Stimulated activated CD8-positive, alpha-beta memory T cell treated with anti-CD3 and anti-CD28 coated beads, Interleukin-15, amount 100 ng/mL, for 4 hours (primary cell): Measurements from ENCODE around the gene SNRNP27.
"Not testable (repeated sequence)": the region's sequence is repeated elsewhere in the genome, so short reads cannot be mapped to it uniquely, and the experiment has no call there.

Source experiments
- DNase-seq, 2 donors: peaks; one replicate each; pipeline ENCODE4 v3.0.0-alpha.2; 2020; ENCODE audit warnings: low read depth in 2 of 2

The SNRNP27 gene, protein sequence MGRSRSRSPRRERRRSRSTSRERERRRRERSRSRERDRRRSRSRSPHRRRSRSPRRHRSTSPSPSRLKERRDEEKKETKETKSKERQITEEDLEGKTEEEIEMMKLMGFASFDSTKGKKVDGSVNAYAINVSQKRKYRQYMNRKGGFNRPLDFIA

DNA sequence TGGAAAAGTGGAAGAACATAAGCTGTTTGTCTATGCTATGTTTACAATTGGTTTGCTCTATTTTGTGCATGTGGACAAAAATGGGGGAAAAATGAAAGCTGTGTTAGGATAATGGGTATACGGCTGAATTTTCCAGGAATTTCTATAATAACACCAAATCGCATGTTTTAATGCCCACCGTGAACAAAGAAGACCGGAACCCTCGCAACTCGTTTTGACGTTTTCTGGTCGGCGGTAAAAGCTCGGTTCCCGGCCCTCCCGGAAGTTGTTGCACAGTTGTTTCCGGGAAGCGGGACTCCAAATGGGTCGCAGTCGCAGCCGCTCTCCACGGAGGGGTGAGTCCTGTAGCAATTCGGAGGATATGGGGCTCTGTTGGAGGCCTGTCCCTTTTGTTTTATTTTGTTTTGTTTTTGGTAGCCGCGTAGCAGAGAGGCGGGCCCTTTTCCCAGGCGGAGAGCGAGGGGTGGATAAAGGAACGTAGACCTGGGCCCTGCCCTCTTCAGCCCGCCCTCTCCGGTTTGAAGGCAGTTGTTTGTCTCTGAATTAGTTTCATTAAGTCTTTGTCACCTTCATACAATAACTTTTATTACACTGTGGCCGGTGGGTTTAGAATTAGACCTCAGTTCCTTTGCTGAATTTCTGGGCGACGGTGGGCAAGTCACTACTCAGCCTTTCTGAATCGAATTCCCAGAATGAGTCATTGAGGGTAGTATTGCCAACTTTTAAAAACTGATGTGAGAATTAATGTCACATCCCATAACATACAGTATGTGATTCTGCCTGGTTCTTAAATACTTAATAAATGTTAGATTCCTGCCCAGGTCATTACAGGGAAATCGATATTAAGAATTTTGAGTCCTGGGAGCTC lies at the start of gene SNRNP27:
SNRNP27 (plus strand) TSS at position 273 of the 868 bp plus-strand sequence; CDS start at position 302, 29 bp downstream.
- peak; percentile 63 for DNase-seq

DNA sequence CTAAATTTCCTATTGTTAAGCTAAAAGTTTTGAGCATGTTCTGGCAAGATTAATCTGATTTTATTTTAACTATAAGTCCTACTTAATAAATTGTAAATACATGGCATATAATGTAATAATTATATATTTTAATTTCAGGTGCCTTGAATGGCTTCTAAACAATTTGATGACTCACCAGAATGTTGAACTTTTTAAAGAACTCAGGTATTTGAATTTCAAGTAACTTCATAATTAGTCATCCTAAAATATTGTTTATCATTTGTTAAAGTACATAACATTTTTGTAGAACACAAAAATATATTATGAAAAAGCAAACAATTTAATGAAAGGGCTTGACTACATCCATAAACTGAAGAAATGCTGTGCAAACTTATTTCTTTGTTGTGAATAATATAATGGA lies 49.8 kb upstream of the SNRNP27 start:
- DNase-seq, result no peak

DNA sequence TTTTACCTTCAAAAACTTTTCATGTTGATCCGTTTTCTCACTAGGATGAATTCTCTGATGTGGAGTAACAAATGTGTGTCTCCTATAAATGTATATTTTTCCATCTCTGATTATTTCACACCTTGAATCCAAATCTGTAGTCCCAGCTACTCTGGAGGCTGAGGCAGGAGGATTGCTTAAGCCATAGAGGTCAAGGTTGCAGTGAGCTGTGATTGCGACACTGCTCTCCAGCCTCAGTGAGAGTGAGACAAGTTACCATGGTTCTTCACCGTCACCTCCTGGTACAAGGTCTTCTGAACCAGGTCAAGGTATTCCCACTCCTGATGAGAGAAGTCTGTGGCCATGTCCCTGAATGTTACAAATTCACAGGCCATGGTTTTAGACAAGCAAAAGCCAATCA lies 49.2 kb upstream of the SNRNP27 start:
- no peak for DNase-seq

DNA sequence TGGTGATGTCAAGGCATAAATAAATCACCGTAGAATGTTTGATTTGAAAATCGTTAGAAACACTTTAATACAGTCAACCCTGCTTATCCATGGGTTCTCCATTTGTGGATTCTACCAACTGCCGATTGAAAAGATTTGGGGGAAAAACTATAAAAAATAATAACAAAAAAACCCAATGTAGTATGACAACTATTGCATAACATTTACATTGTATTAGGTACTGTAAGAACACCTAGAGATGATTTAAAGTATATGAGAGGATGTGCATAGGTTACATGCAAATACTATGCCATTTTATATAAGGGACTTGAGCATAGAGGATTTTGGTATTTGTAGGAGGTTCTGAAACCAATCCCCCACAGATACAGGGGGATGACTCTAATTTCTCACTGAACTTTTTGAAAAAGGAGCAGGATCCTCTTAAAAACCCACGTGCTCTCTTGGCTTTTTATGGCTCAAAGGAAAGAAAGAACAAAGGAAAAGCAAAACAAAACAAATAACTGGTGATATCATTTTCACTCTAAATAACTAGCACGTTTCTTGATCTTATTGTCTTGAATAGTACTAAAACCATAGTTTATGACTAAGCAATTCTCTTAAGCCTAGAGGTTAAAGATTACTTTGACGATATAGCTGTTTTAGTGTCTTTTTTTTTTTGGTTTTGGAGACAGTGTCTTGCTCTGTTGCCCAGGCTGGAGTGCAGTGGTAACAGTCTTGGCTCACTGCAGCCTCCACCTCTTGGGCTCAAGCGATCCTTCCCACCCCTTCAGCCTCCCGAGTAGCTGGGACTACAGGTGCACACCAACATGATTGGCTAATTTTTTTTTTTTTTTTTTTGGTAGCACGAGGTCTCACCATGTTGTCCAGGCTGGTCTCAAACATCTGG lies 47.3 kb upstream of the SNRNP27 start:
- no peak for DNase-seq

DNA sequence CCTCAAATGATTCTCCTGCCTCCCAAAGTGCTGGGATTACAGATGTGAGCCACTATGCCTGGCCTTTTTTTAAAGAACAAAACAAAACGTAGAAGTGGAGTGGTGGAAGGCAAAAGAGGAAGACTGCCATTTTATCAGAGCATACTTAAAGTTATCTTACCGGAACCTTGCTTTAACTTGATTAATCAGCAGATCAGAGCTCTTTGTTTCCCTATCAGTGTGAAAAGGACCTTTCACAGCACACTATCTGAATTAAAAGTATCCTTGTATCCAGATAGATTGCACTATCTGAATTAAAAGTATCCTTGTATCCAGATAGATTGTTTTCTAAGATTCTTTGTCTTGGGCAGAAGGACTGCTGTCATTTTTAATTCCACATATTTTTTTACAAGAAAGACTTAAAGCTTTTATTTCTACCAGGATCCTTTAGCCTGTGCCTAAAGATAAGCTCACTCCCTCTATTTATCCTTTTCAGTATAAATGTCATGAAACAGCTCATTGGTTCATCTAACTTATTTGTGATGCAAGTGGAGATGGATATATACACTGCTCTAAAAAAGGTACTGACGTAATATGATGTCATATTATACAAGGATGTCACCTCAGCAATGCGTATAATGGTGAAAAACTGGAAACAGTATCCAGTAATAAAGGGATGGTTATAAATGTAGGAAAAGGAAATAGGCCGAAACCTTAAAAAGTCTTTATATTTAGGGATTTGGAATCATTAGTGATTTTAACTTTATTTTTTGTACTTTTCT lies 46.5 kb upstream of the SNRNP27 start:
- no peak for DNase-seq

DNA sequence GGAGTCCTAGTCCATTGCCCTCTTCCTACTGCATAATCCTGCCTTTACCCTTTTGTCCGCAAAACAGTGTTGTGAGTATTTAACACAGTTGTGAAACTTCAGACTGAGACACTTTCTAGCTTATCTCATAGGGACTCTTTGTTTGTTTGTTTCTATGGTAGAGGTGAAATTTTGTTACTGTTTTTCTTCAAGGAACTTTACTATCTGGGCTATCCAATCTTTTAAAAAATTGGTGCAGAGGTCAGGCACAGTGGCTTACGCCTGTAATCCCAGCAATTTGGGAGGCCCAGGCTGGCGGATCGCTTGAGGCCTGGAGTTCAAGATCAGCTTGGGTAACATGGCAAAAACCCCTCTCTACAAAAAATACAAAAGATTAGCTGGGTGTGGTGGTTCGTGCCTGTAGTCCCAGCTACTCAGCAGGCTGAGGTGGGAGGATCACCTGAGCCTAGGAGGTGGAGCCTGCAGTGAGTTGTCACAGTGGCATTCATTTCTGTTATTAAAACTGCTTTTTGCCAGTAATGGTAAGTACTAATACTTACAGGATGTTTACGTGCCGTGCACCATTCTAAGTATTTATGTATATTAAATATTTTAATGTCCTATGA lies 45.5 kb upstream of the SNRNP27 start:
- DNase-seq, result no peak

DNA sequence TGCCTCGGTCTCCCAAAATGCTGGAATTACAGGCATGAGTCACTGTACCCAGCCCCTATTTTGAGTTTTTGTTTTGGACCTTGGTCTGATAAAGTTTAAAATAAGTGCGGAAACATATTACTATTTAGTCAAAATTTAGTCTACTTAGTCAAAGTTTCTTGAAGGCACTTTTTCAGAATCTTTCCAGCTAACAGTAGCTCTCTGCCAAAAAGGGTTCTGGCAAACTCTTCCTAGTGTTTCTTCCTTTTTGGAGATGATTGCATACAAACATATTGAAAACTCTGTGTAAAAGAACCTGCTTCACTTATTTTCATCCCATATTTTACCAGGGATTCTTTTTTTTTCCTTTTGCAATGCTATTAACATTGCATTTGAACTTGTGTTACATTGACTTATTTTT lies 35.5 kb upstream of the SNRNP27 start:
- DNase-seq, result no peak

DNA sequence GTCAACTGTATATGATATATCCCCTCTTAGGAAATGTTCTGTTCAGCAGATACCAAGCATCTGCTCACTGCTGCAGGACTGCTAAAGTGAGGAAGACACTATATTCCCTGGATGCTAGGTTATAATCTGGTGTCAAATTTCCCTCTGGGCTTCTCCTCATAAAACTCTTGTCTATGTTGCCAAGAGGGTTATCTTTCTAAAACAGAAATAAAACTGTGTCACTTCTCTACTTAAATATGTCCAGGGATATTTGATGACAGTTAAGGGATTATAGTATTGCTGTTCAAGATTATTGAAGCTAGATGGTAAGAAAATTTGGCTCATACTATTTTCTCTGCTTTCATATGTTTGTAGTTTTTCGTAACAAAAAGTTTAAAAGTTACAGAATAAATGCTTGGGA lies 30.5 kb upstream of the SNRNP27 start:
- no peak for DNase-seq

DNA sequence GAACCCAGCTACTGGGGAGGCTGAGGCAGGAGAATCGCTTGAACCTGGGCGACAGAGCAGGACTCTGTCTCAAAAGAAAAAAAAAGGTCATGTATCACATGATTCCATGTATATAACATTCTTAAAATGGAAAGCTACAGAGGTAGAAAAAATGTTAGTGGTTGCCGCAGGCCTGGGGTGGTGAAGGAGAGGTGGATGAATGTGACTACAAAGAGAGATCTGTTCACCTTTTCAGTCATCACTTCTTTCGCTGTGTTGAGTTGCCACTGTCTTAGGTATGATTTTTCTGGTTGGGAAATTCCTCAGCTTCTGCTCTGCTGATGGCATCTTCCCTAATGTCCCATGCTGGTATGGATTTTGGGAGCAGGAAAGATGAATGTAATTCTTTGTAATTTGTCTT lies 5.3 kb upstream of the SNRNP27 start:
- DNase-seq, result no peak

DNA sequence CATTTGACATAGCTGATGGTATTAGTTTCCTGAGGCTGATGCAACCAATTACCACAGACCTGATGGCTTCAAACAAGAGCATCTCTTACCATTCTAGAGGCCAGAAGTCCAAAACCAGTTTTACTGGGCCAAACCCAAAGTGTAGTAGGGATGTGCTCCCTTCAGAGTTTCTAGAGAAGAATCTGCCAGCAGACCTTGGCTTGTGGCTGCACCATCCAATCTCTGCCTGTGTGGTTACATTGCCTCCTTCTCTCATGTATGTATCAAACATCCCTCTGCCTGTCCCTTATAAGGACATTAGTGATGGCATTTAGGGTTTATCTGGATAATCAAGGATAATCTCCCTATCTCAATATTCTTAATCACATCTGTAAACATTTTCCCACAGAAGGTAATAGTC lies 4.5 kb upstream of the SNRNP27 start:
- no peak for DNase-seq

DNA sequence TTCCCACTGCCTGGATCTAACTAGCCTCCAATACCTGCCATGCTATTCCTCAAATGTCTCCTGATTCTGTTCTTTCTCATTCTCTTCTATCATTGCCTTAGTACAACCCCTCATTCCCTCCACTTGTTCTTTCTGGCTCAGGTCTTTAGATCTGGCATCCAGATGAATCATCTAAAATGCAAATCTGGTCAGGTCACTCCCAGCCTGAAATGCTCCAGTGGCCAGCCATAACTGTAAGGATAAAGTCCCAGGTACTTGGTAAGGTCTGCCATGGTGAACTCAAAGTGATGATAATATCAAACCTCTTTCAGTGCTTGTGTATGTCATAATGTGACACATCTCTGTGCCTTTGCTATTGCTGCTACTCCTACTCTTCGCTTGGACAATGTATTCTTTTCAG lies 2.9 kb upstream of the SNRNP27 start:
- DNase-seq, result no peak

DNA sequence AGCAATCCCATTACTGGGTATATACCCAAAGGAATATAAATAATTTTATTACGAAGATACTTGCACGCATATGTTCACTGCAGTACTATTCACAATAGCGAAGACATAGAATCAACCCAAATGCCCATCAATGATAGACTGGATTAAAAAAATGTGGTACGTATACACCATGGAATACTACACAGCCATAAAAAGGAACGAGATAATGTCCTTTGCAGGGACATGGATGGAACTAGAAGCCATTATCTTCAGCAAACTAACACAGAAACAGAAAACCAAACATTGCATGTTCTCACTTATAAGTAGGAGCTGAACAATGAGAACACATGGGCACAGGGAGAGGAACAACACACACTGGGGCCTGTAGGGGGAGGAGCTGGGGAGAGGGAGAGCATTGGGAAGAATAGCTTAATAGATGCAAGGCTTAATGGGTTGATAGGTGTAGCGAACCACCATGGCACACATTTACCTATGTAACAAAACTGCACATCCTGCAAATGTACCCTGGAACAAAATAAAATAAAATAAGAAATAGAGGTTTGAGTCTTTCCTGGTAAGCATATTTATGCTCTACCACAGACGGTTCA lies 825 bp upstream of the SNRNP27 start:
- not testable (repeated sequence) for DNase-seq

DNA sequence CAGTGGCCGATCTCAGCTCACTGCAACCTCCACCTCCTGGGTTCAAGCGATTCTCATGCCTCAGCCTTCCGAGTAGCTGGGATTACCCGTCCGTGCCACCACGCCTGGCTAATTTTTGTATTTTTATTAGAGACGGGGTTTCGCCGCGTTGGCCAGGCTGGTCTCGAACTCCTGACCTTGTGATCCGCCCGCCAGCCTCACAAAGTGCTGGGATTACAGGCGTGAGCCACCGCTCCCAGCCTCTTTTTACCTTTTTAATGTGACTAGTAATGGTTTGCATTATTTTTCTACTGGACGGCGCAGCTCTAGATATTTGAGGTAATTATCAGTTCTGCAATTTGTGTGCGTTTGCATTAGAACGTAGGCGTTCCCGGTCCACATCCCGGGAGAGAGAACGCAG lies 981 bp downstream of the SNRNP27 start:
- not testable (repeated sequence) for DNase-seq

DNA sequence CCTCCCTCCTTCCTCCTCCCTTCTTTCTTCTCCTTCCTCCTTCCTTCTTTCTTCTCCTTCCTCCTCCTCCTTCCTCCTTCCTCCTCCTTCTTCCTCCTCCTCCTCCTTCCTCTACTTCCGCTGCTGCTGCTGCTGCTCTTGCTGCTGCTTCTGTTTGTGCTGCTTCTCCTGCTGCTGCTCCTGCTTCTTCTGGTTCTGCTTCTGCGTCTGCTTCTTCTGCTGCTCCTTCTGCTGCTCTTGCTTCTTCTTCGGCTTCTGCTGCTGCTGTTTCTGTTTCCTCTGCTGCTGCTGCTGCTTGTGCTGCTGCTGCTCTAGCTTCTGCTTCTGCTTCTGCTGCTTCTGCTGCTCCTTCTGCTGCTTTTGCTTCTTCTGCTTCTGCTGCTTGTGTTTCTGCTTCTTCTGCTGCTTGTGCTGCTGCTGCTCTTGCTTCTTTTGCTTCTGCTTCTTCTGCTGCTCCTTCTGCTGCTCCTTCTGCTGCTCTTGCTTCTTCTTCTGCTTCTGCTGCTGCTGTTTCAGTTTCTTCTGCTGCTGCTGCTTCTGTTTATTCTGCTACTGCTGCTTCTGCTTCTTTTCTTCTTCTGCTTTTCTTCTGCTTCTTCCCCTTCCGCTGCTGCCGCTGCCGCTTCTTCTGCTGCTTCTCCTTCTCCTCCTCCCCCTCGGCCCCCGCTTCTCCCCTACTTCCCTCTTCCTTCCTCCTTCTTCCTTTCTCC lies 8.6 kb downstream of the SNRNP27 start:
- no peak for DNase-seq

DNA sequence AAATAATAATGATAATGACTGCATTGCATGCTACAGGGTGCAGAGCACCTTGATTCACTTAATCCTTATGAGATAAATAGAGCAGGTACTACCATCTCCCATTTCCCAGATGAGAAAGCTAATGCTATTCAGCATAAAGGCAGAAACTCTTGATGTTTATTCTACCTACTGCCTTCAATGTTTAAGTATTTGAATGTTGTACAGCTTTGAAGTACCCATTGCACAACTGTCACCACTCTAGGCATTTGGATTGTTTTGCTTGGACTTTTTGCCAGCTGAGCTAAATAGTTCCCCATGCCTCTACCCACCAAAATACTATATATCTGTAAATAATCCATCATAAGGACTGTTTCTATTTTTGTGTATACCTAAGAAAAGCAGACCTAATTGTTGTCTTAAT lies 13.5 kb downstream of the SNRNP27 start:
- no peak for DNase-seq

DNA sequence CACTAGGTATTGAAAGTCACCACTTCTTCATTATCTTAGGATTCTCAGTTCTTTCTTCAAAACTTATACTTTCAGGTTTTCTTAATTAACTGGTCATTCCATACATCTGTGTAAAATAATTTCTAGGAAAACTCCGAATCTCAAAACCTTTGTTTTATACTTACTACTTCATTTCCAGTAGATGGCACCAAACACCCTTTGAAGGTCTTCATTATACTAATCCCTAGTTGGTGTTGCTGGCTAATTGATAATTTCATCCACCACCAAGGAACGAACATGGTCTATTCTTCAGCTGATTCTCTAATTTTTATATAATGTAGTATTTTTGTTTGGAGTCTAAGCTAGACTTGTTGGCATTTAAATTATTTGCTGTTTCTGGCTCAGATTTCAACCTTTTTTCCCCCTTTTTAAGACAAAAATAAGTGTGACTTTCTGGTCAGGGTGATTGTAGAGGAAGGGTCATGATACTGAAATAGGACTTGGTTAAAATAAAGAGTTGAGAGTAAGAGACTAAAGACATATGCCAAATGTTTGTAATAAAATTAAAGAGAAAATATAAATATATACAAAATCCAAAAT lies 18.3 kb downstream of the SNRNP27 start:
- no peak for DNase-seq

DNA sequence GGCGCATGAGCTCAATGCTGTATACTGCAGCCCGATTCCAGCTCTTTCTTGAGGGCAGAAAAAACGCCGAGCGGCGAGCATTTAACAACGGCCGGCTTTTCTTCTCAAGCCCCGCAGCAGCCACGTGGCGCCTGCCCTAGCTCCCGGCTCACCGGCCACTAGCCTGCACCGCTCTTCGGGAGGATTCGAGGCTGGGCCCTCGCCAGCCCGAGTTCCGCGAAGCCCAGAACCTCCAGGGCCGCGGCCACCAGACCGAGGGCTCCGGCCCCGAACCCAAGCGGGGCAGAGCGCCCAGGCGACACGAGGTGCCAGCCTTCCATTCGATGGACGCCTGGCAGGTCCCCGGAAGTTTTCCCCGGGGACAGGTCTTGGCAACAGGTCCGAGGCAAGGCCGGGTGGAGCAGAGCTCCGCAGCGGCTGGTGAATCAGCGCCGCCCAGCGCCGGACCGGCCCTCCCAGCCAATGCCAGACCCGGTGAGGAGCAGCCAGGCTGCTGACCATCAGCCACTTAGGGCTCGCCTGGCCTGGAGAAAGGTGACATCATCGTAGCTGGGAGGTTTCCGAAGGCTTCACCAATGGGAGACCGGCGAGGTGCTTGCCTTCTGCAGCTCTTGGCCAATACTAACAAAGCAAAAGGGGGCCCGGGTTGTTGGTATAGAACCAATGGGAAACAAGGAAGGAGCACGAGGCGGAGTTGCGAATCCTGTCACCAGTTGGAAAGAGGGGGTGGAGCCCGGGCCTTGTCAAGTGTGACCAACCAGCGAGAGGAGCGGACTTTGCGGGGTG lies 20.6 kb downstream of the SNRNP27 start:
- DNase-seq, result peak; percentile 99 to 100

DNA sequence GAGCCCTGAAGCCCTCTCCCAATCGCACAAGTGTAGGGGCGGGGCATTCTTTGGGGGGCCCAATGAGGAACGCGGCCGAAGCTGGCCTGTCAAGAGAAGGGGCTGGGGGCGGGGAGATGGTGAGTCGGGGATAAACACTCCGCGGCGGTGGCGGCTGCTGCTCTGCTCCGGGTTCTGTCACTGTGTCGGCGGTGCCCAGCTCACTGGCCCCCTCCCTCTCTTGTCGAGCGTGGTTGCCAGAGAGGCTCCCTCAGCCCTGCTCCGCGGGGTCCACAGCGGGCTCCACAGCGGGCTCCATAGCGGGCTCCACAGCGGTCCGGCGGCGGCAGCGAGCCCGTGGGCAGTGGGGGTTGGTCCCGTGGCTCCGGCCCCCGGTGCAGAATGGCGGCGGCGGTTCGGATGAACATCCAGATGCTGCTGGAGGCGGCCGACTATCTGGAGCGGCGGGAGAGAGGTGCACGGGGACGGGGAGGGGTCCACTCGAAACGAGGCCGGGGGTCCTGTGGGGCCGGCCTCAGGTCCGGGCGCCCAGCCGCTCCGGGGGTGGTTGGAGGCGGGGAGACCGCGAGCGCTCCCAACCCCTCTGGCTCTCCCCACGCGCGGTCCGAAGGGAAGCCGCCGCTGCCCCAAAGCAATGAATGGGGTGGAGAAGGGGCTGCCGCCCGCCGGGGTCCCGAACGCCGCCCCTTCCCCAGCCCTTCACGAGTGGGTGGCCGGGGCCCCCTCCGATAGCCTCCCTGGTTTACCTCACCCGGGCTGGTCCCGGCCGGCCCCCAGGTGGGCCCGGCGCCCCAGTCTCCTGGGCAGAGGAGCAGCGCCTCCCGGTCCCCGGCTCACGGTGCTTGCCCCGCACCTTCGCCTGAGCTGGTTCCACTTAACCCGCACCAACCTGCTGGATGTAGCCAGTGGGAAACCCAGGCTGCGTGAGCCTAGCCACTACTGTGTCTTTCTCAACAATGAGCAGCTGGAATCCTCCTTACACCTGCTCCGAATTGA lies 21.5 kb downstream of the SNRNP27 start, which contains the start of gene MXD1:
MXD1 (plus strand) TSS at position 160 of the 996 bp plus-strand sequence; CDS start at position 382, 222 bp downstream.
- no peak for DNase-seq
